HepG2 (cell line): Measurements from ENCODE around the gene EPHA1.

Experiments used
- BHLHE40 ChIP-seq: IDR thresholded peaks from 2 replicates; pipeline ENCODE4 v1.6.1; 2011; ENCODE audit warnings: low read length, improper control_type of control experiment
- CBFB ChIP-seq: sonication (generic); formaldehyde crosslinking; IDR thresholded peaks from 2 replicates; pipeline ENCODE4 v1.4.0; 2020; ENCODE audit warnings: missing genetic modification reagents
- FOXP1 ChIP-seq, 2 experiments: fragments of 450-650 bp in 1 of 2; IDR thresholded peaks; 2 replicates each; pipeline ENCODE4 v1.6.1; 2017 to 2018; ENCODE audit warnings: antibody characterized with exemption in 1 of 2
- GABPB1 ChIP-seq: IDR thresholded peaks from 2 replicates; pipeline ENCODE4 v1.6.1; 2016; ENCODE audit warnings: mild to moderate bottlenecking, missing genetic modification reagents, moderate library complexity, missing compliant biosample characterization
- HIVEP1 ChIP-seq: sonication (generic); formaldehyde crosslinking; IDR thresholded peaks from 2 replicates; pipeline ENCODE4 v1.4.0; 2020; ENCODE audit warnings: mild to moderate bottlenecking, missing genetic modification reagents
- KDM5B ChIP-seq: sonication (generic); formaldehyde crosslinking; IDR thresholded peaks from 2 replicates; pipeline ENCODE4 v1.4.0; 2020; ENCODE audit warnings: missing genetic modification reagents, mild to moderate bottlenecking, borderline replicate concordance
- NONO ChIP-seq, 2 experiments: fragments of 450-650 bp in 1 of 2; sonication (generic) in 1 of 2; formaldehyde crosslinking in 1 of 2; IDR thresholded peaks in 1 of 2; conservative IDR thresholded peaks in 1 of 2; 2 replicates each; pipeline versions ENCODE4 v1.6.1 to v1.8.0; 2017 to 2022; ENCODE audit warnings: mild to moderate bottlenecking in 1 of 2, missing genetic modification reagents in 1 of 2, moderate library complexity in 1 of 2
- SP5 ChIP-seq: IDR thresholded peaks from 2 replicates; pipeline ENCODE4 v1.6.1; 2016; ENCODE audit warnings: low read depth, borderline replicate concordance
- U2AF2 ChIP-seq: fragments of 200-400 bp; formaldehyde crosslinking; IDR thresholded peaks from 2 replicates; pipeline ENCODE4 v1.6.1; 2017; ENCODE audit warnings: low read depth, mild to moderate bottlenecking, low read length
- ZNF431 ChIP-seq: sonication (generic); formaldehyde crosslinking; IDR thresholded peaks from 2 replicates; pipeline ENCODE4 v1.9.0; 2022; ENCODE audit warnings: missing genetic modification reagents, low read depth, mild to moderate bottlenecking, borderline replicate concordance
- ZNF530 ChIP-seq: sonication (generic); formaldehyde crosslinking; IDR thresholded peaks from 2 replicates; pipeline ENCODE4 v1.5.0; 2020; ENCODE audit warnings: low read depth, mild to moderate bottlenecking, missing genetic modification reagents

- TF ChIP-seq CBFB (CRISPR knock-in tag): no peak
- no peak for TF ChIP-seq ZNF431 (CRISPR knock-in tag)
- no peak for TF ChIP-seq NONO (IDR thresholded peaks at IDR 0.05)
- TF ChIP-seq NONO (CRISPR knock-in tag; conservative IDR thresholded peaks at IDR 0.05): no peak
- no peak for TF ChIP-seq ZNF530 (CRISPR knock-in tag)
- no peak for TF ChIP-seq BHLHE40
- no peak for TF ChIP-seq FOXP1 (IDR thresholded peaks at IDR 0.05)
- no peak for TF ChIP-seq FOXP1 (CRISPR knock-in tag; IDR thresholded peaks at IDR 0.05)
- TF ChIP-seq GABPB1 (CRISPR knock-in tag): no peak
- no peak for TF ChIP-seq U2AF2
- no peak for TF ChIP-seq KDM5B (CRISPR knock-in tag)
- TF ChIP-seq SP5 (CRISPR knock-in tag): no peak
- TF ChIP-seq HIVEP1: no peak
These were observed 32.3 kb downstream of the EPHA1 start for GRCh38 chr7:143376396-143376795.
